ENCODE data around the gene VBP1.
"Not testable (repeated sequence)": the region's sequence is repeated elsewhere in the genome, so short reads cannot be mapped to it uniquely, and the experiment has no call there.

VBP1 gene

DNA sequence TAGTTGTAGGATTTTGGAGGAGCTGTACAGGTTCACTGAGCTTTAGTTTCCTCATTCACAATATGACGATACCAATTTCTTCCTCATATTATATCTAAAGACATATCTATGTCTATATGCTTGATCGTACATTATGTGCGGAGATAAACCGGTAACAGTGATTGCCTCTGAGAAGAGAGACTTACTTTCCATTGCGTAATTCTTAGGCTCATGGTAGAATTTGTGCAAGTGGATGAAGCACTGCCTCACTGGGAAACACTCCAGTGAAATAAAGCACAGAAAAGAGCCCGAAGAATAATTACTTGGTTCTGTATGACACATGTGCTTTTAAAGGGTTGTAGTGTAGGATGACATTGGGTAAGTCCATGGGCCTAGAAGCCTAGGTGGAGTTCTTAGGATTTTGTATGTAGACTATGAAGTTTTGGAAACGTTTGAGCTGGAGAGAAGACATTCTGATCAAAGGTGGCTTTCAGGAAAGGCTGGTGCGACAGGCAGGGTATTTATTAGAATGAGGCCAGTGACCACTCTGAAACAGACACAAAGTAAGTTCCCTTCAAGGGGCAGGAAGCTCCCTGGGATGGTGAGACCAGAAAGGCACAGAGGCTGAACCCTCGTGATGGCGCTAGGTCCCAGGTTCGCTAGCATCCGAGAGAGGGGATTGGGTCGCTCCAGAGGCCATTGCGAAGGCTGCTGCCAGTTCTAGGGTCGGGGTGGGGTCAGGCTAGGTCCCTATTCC lies 649 bp upstream of the VBP1 start:
- in situ Hi-C loops (cut with MboI; ENCODE audit: low pct_unique_long_range_greater_than_20kb, low sequenced_read_pairs, unreplicated experiment), result no loop called here

DNA sequence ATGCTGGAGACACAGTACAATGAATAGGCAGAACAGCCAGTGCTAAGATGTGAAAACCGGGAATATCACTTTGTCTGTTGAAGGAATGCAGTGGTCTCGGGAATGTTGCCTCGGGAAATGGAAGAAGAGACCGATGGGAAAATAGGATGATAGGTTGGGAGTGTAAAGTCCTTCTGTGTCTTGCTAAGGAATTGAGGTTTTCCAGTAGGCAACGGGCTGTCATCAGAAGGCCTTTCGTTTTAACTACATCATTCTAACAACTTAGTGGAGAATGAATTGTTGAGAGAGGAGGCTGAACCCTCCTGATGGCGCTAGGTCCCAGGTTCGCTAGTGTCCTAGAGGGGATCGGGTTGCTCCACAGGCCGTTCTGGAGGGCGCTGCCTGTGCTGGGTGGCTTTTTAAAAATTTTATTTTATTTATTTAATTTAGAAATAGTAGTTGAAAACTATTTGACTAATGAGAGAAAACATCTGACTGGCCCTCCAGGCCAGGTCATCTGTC lies 730 bp downstream of the VBP1 start:
- TF ChIP-seq, protein P1, sequence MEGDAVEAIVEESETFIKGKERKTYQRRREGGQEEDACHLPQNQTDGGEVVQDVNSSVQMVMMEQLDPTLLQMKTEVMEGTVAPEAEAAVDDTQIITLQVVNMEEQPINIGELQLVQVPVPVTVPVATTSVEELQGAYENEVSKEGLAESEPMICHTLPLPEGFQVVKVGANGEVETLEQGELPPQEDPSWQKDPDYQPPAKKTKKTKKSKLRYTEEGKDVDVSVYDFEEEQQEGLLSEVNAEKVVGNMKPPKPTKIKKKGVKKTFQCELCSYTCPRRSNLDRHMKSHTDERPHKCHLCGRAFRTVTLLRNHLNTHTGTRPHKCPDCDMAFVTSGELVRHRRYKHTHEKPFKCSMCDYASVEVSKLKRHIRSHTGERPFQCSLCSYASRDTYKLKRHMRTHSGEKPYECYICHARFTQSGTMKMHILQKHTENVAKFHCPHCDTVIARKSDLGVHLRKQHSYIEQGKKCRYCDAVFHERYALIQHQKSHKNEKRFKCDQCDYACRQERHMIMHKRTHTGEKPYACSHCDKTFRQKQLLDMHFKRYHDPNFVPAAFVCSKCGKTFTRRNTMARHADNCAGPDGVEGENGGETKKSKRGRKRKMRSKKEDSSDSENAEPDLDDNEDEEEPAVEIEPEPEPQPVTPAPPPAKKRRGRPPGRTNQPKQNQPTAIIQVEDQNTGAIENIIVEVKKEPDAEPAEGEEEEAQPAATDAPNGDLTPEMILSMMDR (IDR thresholded peaks at IDR 0.05; ENCODE audit: extremely low read depth, insufficient read depth, missing control alignments), result no peak
- in situ Hi-C loops (cut with MboI; ENCODE audit: low pct_unique_long_range_greater_than_20kb, low sequenced_read_pairs, unreplicated experiment), result no loop called here
- DNase-seq (ENCODE audit: low spot score), result peak; percentile 26

More for the DNA sequence above, 649 bp upstream of the VBP1 start:
- DNase-seq (ENCODE audit: low spot score), result no peak
- TF ChIP-seq, protein P1 (IDR thresholded peaks at IDR 0.05; ENCODE audit: extremely low read depth, insufficient read depth, missing control alignments), result no peak

DNA sequence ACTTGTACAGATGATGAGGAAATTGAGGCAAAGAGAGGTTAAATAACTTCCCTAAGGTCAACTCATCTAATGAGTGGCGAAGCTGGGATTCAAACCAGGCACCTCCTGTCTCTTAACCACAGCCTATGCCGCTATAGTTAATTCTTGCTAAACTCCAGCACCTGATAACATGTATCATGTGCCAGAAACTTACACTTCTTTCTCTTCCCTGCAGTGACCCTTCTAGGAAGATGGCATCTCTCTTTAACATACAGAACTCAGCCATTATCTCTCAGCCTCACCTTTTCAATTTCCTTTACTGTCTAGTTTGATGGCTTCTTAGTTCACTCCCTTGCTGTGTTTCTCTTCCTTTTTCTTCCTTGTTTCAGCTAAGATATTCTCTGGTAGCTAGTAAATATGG lies 2.5 kb downstream of the VBP1 start:
- TF ChIP-seq, protein P1 (IDR thresholded peaks at IDR 0.05; ENCODE audit: extremely low read depth, insufficient read depth, missing control alignments), result no peak
- DNase-seq (ENCODE audit: low spot score), result no peak
- in situ Hi-C loops (cut with MboI; ENCODE audit: low pct_unique_long_range_greater_than_20kb, low sequenced_read_pairs, unreplicated experiment), result no loop called here

DNA sequence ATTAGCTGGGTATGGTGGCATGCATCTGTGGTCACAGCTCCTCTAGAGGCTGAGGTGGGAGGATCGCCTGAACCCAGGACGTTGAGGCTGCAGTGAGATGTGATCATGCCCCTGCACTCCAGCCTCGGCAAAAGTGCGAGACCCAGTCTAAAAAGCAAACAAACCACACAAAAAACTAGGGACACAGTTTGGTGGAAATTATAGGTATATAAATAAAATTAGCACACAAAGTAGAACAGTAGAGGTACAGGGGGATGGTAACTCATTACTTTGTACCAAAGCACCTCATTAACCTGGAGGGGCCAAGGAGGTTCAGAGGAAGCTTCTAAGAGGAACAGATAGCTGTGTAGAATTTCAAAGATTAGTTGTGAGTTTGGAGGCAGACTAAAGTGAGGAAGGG lies 5.1 kb downstream of the VBP1 start:
- no peak for DNase-seq (ENCODE audit: low spot score)
- TF ChIP-seq, protein P1 (IDR thresholded peaks at IDR 0.05; ENCODE audit: extremely low read depth, insufficient read depth, missing control alignments), result no peak
- in situ Hi-C loops (cut with MboI; ENCODE audit: low pct_unique_long_range_greater_than_20kb, low sequenced_read_pairs, unreplicated experiment), result no loop called here

DNA sequence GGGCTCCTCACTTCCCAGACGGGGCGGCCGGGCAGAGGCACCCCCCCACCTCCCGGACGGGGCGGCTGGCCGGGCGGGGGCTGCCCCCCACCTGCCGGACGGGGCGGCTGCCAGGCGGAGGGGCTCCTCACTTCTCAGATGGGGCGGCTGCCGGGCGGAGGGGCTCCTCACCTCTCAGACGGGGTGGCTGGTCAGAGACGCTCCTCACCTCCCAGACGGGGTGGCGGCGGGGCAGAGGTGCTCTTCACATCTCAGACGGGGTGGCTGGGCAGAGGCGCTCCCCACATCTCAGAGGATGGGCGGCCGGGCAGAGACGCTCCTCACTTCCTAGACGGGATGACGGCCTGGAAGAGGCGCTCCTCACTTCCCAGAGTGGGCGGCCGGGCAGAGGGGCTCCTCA lies 7.5 kb downstream of the VBP1 start:
- DNase-seq (ENCODE audit: low spot score); in situ Hi-C loops (cut with MboI; ENCODE audit: low pct_unique_long_range_greater_than_20kb, low sequenced_read_pairs, unreplicated experiment): not testable (repeated sequence)

DNA sequence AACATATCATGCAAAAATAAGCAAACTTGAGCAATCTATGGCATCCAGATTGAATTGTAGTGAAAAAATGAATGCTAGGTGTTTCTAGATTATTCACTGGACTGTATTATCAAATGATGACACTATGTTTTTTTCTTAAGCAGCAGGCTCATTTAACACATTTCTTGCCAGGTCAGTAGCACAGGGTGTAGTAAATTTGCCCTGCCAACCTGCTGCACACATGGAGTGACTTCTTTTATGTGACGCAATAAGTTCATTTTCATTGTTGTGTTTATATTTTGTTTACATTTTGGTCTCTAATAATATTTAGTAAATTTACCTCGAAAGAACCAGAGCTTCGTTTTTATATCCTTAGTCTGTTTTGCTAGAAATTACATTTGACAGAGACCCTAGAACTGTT lies 9.5 kb downstream of the VBP1 start:
- no peak for DNase-seq (ENCODE audit: low spot score)
- in situ Hi-C loops (cut with MboI; ENCODE audit: low pct_unique_long_range_greater_than_20kb, low sequenced_read_pairs, unreplicated experiment), result no loop called here
- TF ChIP-seq, protein P1 (IDR thresholded peaks at IDR 0.05; ENCODE audit: extremely low read depth, insufficient read depth, missing control alignments), result no peak

DNA sequence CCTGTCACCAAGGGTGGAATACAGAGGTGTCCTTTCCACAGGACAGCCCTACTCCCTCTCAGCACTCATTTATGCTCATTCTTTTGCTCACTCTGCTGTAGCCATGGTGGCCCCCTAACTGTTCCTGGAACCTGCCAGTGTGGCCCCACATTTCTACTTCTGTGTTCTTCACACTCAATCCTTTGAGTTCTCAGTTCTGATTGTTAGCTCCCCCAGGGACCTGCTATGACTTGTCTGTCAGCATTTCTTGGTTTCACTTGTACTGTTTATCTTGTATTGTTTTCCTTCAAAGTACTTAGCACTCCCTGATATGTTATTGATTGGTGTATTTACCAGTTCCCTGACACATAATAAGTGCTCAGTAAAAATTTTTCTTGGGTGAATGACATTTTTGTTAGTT lies 14.9 kb downstream of the VBP1 start:
- in situ Hi-C loops (cut with MboI; ENCODE audit: low pct_unique_long_range_greater_than_20kb, low sequenced_read_pairs, unreplicated experiment), result no loop called here
- DNase-seq (ENCODE audit: low spot score), result peak; percentile 40
- TF ChIP-seq, protein P1 (IDR thresholded peaks at IDR 0.05; ENCODE audit: extremely low read depth, insufficient read depth, missing control alignments), result no peak

All from GM13977 (cell line).